AG08395 (cell line): ENCODE results near the gene KCNJ5.
A peak's percentile ranks its signal among the peaks of the same experiment; 100 is the strongest.

Source experiments
- DNase-seq: peaks from one replicate; pipeline ENCODE4 v3.0.0; 2012; ENCODE audit warnings: mixed read lengths, low spot score

Gene KCNJ5

GRCh38 chr11:128890543-128891368, at the start of gene KCNJ5:
TSS of gene KCNJ5 (plus strand) at chr11:128891356. CDS start at chr11:128911274, 19,918 bp downstream.
- peak; percentile 41 for DNase-seq

- no peak for DNase-seq
These were observed 49.6 kb upstream of the KCNJ5 start for GRCh38 chr11:128841461-128842072.

GRCh38 chr11:128843198-128843785, 47.9 kb upstream of the KCNJ5 start:
- DNase-seq = no peak

GRCh38 chr11:128845334-128845780, 45.8 kb upstream of the KCNJ5 start:
- DNase-seq = no peak

- DNase-seq = no peak
These were observed 44.2 kb upstream of the KCNJ5 start for GRCh38 chr11:128846985-128847384.

- DNase-seq = peak; percentile 40
These were observed 42.2 kb upstream of the KCNJ5 start for GRCh38 chr11:128848815-128849455.

GRCh38 chr11:128852327-128853023, 38.7 kb upstream of the KCNJ5 start:
- no peak for DNase-seq

- no peak for DNase-seq
These were observed 37.6 kb upstream of the KCNJ5 start for GRCh38 chr11:128853559-128853958.

- no peak for DNase-seq
These were observed 36.3 kb upstream of the KCNJ5 start for GRCh38 chr11:128854841-128855240.

GRCh38 chr11:128856241-128856640, 34.9 kb upstream of the KCNJ5 start:
- no peak for DNase-seq

- DNase-seq = no peak
These were observed 33.8 kb upstream of the KCNJ5 start for GRCh38 chr11:128857341-128857740.

GRCh38 chr11:128859563-128860441, 31.4 kb upstream of the KCNJ5 start:
- DNase-seq = no peak

GRCh38 chr11:128860571-128861361, 30.4 kb upstream of the KCNJ5 start:
- peak; percentile 90 for DNase-seq

- DNase-seq = no peak
These were observed 28.8 kb upstream of the KCNJ5 start for GRCh38 chr11:128862406-128862805.

- DNase-seq = peak; percentile 64
These were observed 28.1 kb upstream of the KCNJ5 start for GRCh38 chr11:128862908-128863660.

- DNase-seq = no peak
These were observed 25.7 kb upstream of the KCNJ5 start for GRCh38 chr11:128865490-128865889.

GRCh38 chr11:128867277-128867676, 23.9 kb upstream of the KCNJ5 start, which contains the start of gene KCNJ1:
TSS of gene KCNJ1 (minus strand) at chr11:128867296. CDS start at chr11:128840243, 27,053 bp downstream.
- no peak for DNase-seq

GRCh38 chr11:128868841-128869671, 22.1 kb upstream of the KCNJ5 start:
- no peak for DNase-seq
